Endothelial cell of umbilical vein (primary cell): ENCODE results near the gene DERL2. TPM values are rescaled to one million over a fixed set of nuclear protein-coding genes. Genes with fewer than 3 reads are reported as not detected.

Experiments
- BruUV-seq: library from RNA; stranded (reverse); fragments of 400-500 nt; replicated peaks from 2 replicates; lab custom pipeline; 2021; lab: Mats Ljungman, UMichigan
- CTCF ChIA-PET: fragments of 300-600, 350-600 bp; sonication (Branson Sonifier 250); formaldehyde crosslinking; loops from one replicate; lab custom pipeline; 2021; ENCODE audit warnings: antibody characterized with exemption, inconsistent platforms; lab: Charles Lee
- POLR2A ChIA-PET: fragments of 300-600, 350-600 bp; sonication (Branson Sonifier 250); formaldehyde crosslinking; loops from one replicate; lab custom pipeline; 2021; ENCODE audit warnings: antibody characterized with exemption, inconsistent platforms; lab: Charles Lee
- DNase-seq: peaks from one replicate; pipeline ENCODE4 v3.0.0-alpha.2; 2011; ENCODE audit warnings: low read depth, low spot score
- FAIRE-seq: peaks from 2 replicates; lab custom pipeline; 2011; peaks lifted over from hg19 to GRCh38; lab: Jason Lieb, UNC
- H2AFZ ChIP-seq: 2 replicates; pipeline ENCODE4 v1.6.0; 2012; ENCODE audit warnings: low read depth, low read length, control low read depth, inconsistent platforms
- H3K27ac ChIP-seq: 2 replicates; pipeline ENCODE4 v1.5.1; 2011; ENCODE audit warnings: low read depth, mild to moderate bottlenecking, control low read depth, low read length, moderate library complexity; ENCODE audit not compliant: insufficient read depth
- H3K27me3 ChIP-seq, 2 experiments: 2 replicates each; pipeline versions ENCODE4 v1.6.0 to v1.6.1; 2011; ENCODE audit warnings: low read length in 2 of 2, mixed read lengths in 1 of 2; ENCODE audit not compliant: control insufficient read depth in 2 of 2, insufficient read depth in 2 of 2
- H3K36me3 ChIP-seq, 2 experiments: 2 replicates in 1 of 2; 3 replicates in 1 of 2; pipeline ENCODE4 v1.5.1; 2011; ENCODE audit warnings: low read length in 2 of 2, mild to moderate bottlenecking in 1 of 2, moderate library complexity in 1 of 2; ENCODE audit not compliant: control insufficient read depth in 2 of 2, insufficient read depth in 2 of 2; ENCODE audit errors: extremely low read depth in 1 of 2
- H3K4me1 ChIP-seq: 3 replicates; pipeline ENCODE4 v1.5.1; 2011; ENCODE audit warnings: mild to moderate bottlenecking, low read length; ENCODE audit not compliant: control insufficient read depth, insufficient read depth; ENCODE audit errors: extremely low read depth
- H3K4me2 ChIP-seq: 2 replicates; pipeline ENCODE4 v1.6.1; 2011; ENCODE audit warnings: low read length, control low read depth, mixed read lengths; ENCODE audit not compliant: insufficient read depth
- H3K4me3 ChIP-seq, 3 experiments: fragments of 200-600 bp in 1 of 3; sonication (generic), shearing (Covaris generic) in 1 of 3; replicated peaks in 1 of 3; 2 replicates each; pipeline ENCODE4 v1.5.1; 2011 to 2016; ENCODE audit warnings: control low read depth in 3 of 3, low read length in 3 of 3, mild to moderate bottlenecking in 2 of 3, inconsistent platforms in 1 of 3, low read depth in 1 of 3, moderate library complexity in 1 of 3; ENCODE audit not compliant: insufficient read depth in 1 of 3
- H3K79me2 ChIP-seq: 2 replicates; pipeline ENCODE4 v1.6.0; 2012; ENCODE audit warnings: low read length, inconsistent platforms; ENCODE audit not compliant: control insufficient read depth, insufficient read depth
- H3K9ac ChIP-seq: replicated peaks from 2 replicates; pipeline ENCODE3; 2011; ENCODE audit warnings: low read length, control low read depth; ENCODE audit not compliant: insufficient read depth; ENCODE audit errors: extremely low read depth
- H3K9me1 ChIP-seq: replicated peaks from 3 replicates; pipeline ENCODE4 v1.6.0; 2011; ENCODE audit warnings: mild to moderate bottlenecking, low read length; ENCODE audit not compliant: control insufficient read depth, insufficient read depth; ENCODE audit errors: extremely low read depth
- H3K9me3 ChIP-seq: replicated peaks from 2 replicates; pipeline ENCODE4 v1.5.1; 2012; ENCODE audit warnings: low read length, inconsistent platforms; ENCODE audit not compliant: control insufficient read depth, insufficient read depth
- H4K20me1 ChIP-seq: replicated peaks from 2 replicates; pipeline ENCODE3; 2011; ENCODE audit warnings: mild to moderate bottlenecking, low read length; ENCODE audit not compliant: control insufficient read depth, insufficient read depth; ENCODE audit errors: extremely low read depth
- CTCF ChIP-seq, 2 donors: IDR thresholded peaks; 1 replicate in 1 of 2; 2 replicates in 1 of 2; pipeline ENCODE4 v1.5.1; 2011; ENCODE audit warnings: low read length in 2 of 2, mild to moderate bottlenecking in 2 of 2, moderate library complexity in 2 of 2, control low read depth in 1 of 2, inconsistent platforms in 1 of 2, low read depth in 1 of 2; ENCODE audit not compliant: insufficient read depth in 1 of 2; ENCODE audit errors: extremely low read depth in 1 of 2
- EZH2 ChIP-seq: IDR thresholded peaks from 2 replicates; pipeline ENCODE4 v1.6.1; 2012; ENCODE audit warnings: borderline replicate concordance, low read depth, mild to moderate bottlenecking, moderate library complexity, low read length, inconsistent platforms; ENCODE audit not compliant: severe bottlenecking
- dilution Hi-C: fragments of 300-500 bp; cut with MboI; formaldehyde crosslinking; loops from one replicate; pipeline ENCODE4 v1.15.0; 2019; ENCODE audit warnings: low sequenced_read_pairs; ENCODE audit not compliant: extremely low pct_ligation_motif_present
- intact Hi-C: fragments of 100-400 bp; cut with micrococcal nuclease; formaldehyde crosslinking; loops from one replicate; pipeline ENCODE4 v1.10.0; 2022
- polyA plus RNA-seq, 4 experiments: library from polyadenylated mRNA; depleted of rRNA in 3 of 4; stranded (reverse) in 3 of 4; unstranded in 1 of 4; fragments of >200 nt; gene quantifications; 2 replicates each; pipeline versions ENCODE4 v1.2.1 to v1.2.3, GENCODE V29; 2011 to 2012; ENCODE audit warnings: missing spikeins in 1 of 4
- total RNA-seq: library from RNA; stranded (reverse); gene quantifications from 2 replicates; pipeline ENCODE4 v1.2.3, GENCODE V29; 2021

Gene DERL2
- total and polyA plus RNA-seq, 2 donors (not counting 3 experiments of a cell fraction or from before 2014, with no cell fraction given): 84.5 to 117 TPM

- peaks cover 15 to 34% of the 10 kb centered on the region in 2 experiments for H3K36me3 ChIP-seq
- no peaks in the 10 kb centered on the region for H4K20me1 ChIP-seq
- CTCF ChIA-PET: interaction anchor here (0.6 to 3.6 kb wide), 2 partner anchors 8 to 11 kb away, joined by 4 to 21 read pairs; partner anchors contain the start of gene C1QBP
- H3K9me1 ChIP-seq: no peaks in the 10 kb centered on the region
- H3K9me3 ChIP-seq: no peaks in the 10 kb centered on the region
- no peaks in the 10 kb centered on the region for H3K79me2 ChIP-seq
- intact Hi-C loops (no loop called here), dilution Hi-C loops (no loop called here)
- TF ChIP-seq CTCF (IDR thresholded peaks at IDR 0.05; ENCODE audit: extremely low read depth in 1 of 2, insufficient read depth in 1 of 2, low read depth in 1 of 2, low read length in 2 of 2) (no peak), EZH2 (no peak)
- no peak overlapping the region for H3K4me2 ChIP-seq
- FAIRE-seq (no peak), DNase-seq (no peak)
- no peaks in the 10 kb centered on the region for H3K27me3 ChIP-seq
- H3K4me1 ChIP-seq: no peaks in the 10 kb centered on the region
- H3K9ac ChIP-seq: no peak overlapping the region
- no peak overlapping the region for H3K27ac ChIP-seq
- no peak overlapping the region for H3K4me3 ChIP-seq
- BruUV-seq: no TSS peak
- POLR2A ChIA-PET: no interaction called here
- no peak overlapping the region for H2AFZ ChIP-seq
Measured at GRCh38 chr17:5446786-5447185, 39.2 kb downstream of the DERL2 start.

GRCh38 chr17:5444209-5444608, 41.8 kb downstream of the DERL2 start:
- Histone ChIP-seq H3K4me2 (no peak overlapping the region), H3K9ac (no peak overlapping the region), H3K4me1 (peaks cover 3% of the 10 kb centered on the region), H4K20me1 (no peaks in the 10 kb centered on the region), H3K27ac (no peak overlapping the region), H3K79me2 (no peaks in the 10 kb centered on the region), H3K36me3 (peaks cover 7 to 29% of the 10 kb centered on the region in 2 experiments), H2AFZ (no peak overlapping the region), H3K9me1 (no peaks in the 10 kb centered on the region), H3K27me3 (no peaks in the 10 kb centered on the region), H3K9me3 (no peaks in the 10 kb centered on the region), H3K4me3 (no peak overlapping the region)
- CTCF ChIA-PET: no interaction called here
- FAIRE-seq: no peak
- no TSS peak for BruUV-seq
- POLR2A ChIA-PET: no interaction called here
- intact Hi-C loops (no loop called here), dilution Hi-C loops (no loop called here)
- no peak for TF ChIP-seq EZH2
- no peak for TF ChIP-seq CTCF (IDR thresholded peaks at IDR 0.05; ENCODE audit: extremely low read depth in 1 of 2, insufficient read depth in 1 of 2, low read depth in 1 of 2, low read length in 2 of 2)
- no peak for DNase-seq
